B cell (primary cell): ENCODE measurements around the gene SDK2. TPM values are rescaled to one million over a fixed set of nuclear protein-coding genes. Genes with fewer than 3 reads are reported as not detected.

Source experiments
- ATAC-seq: fragments of 200-7000 bp; cut with Tn5 transposase; one replicate; pipeline ENCODE4 v1.10.0; 2021; ENCODE audit warnings: low read depth, mild to moderate bottlenecking, moderate number of reproducible peaks, moderate library complexity
- CTCF ChIA-PET: fragments of 350-600 bp; sonication (Branson Sonifier 250); formaldehyde crosslinking; loops from one replicate; lab custom pipeline; 2021; ENCODE audit warnings: antibody characterized with exemption, inconsistent platforms; lab: Charles Lee
- POLR2A ChIA-PET: fragments of 350-600 bp; sonication (Branson Sonifier 250); formaldehyde crosslinking; loops from one replicate; lab custom pipeline; 2021; ENCODE audit warnings: antibody characterized with exemption; lab: Charles Lee
- DNase-seq: peaks from one replicate; pipeline ENCODE4 v3.0.0; 2013
- H2AFZ ChIP-seq: 2 replicates; pipeline ENCODE4 v1.6.1; 2012; ENCODE audit warnings: mild to moderate bottlenecking, low read depth, low read length; ENCODE audit not compliant: insufficient read depth, poor library complexity, severe bottlenecking
- H3K27ac ChIP-seq, 2 donors: 1 replicate in 1 of 2; 2 replicates in 1 of 2; pipeline ENCODE4 v1.5.1; 2012 to 2013; ENCODE audit warnings: low read length in 2 of 2, mild to moderate bottlenecking in 2 of 2, moderate library complexity in 1 of 2
- H3K27me3 ChIP-seq, 4 experiments: fragments of 200-600 bp in 1 of 4; sonication (generic) in 1 of 4; replicated peaks in 1 of 4; 1 replicate in 2 of 4; 2 replicates in 2 of 4; pipeline versions ENCODE4 v1.6.1 to v1.7.0; 2013 to 2016; ENCODE audit warnings: low read length in 3 of 4, mild to moderate bottlenecking in 2 of 4, mixed read lengths in 1 of 4, moderate library complexity in 1 of 4; ENCODE audit not compliant: insufficient read depth in 4 of 4, control insufficient read depth in 3 of 4; ENCODE audit errors: control extremely low read depth in 1 of 4
- H3K36me3 ChIP-seq, 2 experiments: replicated peaks in 1 of 2; 1 replicate in 1 of 2; 2 replicates in 1 of 2; pipeline versions ENCODE4 v1.6.1 to v1.7.1; 2013; ENCODE audit warnings: low read length in 1 of 2; ENCODE audit not compliant: insufficient read depth in 2 of 2, control insufficient read depth in 1 of 2; ENCODE audit errors: control extremely low read depth in 1 of 2, extremely low read depth in 1 of 2
- H3K4me1 ChIP-seq, 2 donors: fragments of 200-600 bp in 1 of 2; sonication (generic) in 1 of 2; 1 replicate in 1 of 2; 2 replicates in 1 of 2; pipeline versions ENCODE4 v1.5.1 to v1.6.1; 2013 to 2017; ENCODE audit warnings: low read length in 2 of 2; ENCODE audit not compliant: control insufficient read depth in 2 of 2, insufficient read depth in 2 of 2
- H3K4me2 ChIP-seq: replicated peaks from 2 replicates; pipeline ENCODE3; 2012; ENCODE audit warnings: mild to moderate bottlenecking, low read depth, low read length; ENCODE audit not compliant: poor library complexity, severe bottlenecking
- H3K4me3 ChIP-seq, 5 experiments: fragments of 200-600 bp in 1 of 5; sonication (generic) in 1 of 5; 1 replicate in 3 of 5; 2 replicates in 2 of 5; pipeline versions ENCODE4 v1.5.1 to v1.7.0; 2011 to 2016; ENCODE audit warnings: low read length in 4 of 5, mild to moderate bottlenecking in 4 of 5, low read depth in 2 of 5, control low read depth in 1 of 5, moderate library complexity in 1 of 5; ENCODE audit not compliant: insufficient read depth in 1 of 5; ENCODE audit errors: control extremely low read depth in 1 of 5, extremely low read depth in 1 of 5
- H3K79me2 ChIP-seq: fragments of 200-600 bp; sonication (generic); one replicate; pipeline ENCODE4 v1.6.0; 2016; ENCODE audit warnings: low read length; ENCODE audit not compliant: control insufficient read depth, insufficient read depth
- H3K9ac ChIP-seq: fragments of 200-600 bp; sonication (generic); 2 replicates; pipeline ENCODE4 v1.6.1; 2017; ENCODE audit warnings: mild to moderate bottlenecking, low read length, moderate library complexity
- H3K9me3 ChIP-seq, 3 donors: one replicate each; pipeline versions ENCODE4 v1.6.1 to v1.7.1; 2013; ENCODE audit warnings: low read length in 2 of 3; ENCODE audit not compliant: control insufficient read depth in 2 of 3, insufficient read depth in 1 of 3; ENCODE audit errors: control extremely low read depth in 1 of 3
- H4K20me1 ChIP-seq: 2 replicates; pipeline ENCODE4 v1.6.0; 2012; ENCODE audit warnings: mild to moderate bottlenecking, low read length; ENCODE audit not compliant: insufficient read depth, control insufficient read depth, poor library complexity, severe bottlenecking
- H3K27ac Mint-ChIP-seq: one replicate; pipeline ENCODE4 v1.8.0; 2021; ENCODE audit warnings: mixed read lengths
- H3K27me3 Mint-ChIP-seq: one replicate; pipeline ENCODE4 v1.8.0; 2021; ENCODE audit warnings: mixed read lengths
- H3K4me1 Mint-ChIP-seq: one replicate; pipeline ENCODE4 v1.8.0; 2021; ENCODE audit warnings: mixed read lengths
- H3K4me3 Mint-ChIP-seq: one replicate; pipeline ENCODE4 v1.8.0; 2021; ENCODE audit warnings: mixed read lengths
- H3K9me3 Mint-ChIP-seq: one replicate; pipeline ENCODE4 v1.8.0; 2022; ENCODE audit warnings: mixed read lengths; ENCODE audit not compliant: insufficient read depth
- CTCF ChIP-seq: fragments of 200-600 bp; IDR thresholded peaks from one replicate; pipeline ENCODE4 v1.8.0; 2022; ENCODE audit warnings: antibody characterized with exemption, mild to moderate bottlenecking
- EZH2 ChIP-seq: IDR thresholded peaks from 2 replicates; pipeline ENCODE4 v1.6.1; 2012; ENCODE audit warnings: borderline replicate concordance, low read depth, mild to moderate bottlenecking, moderate library complexity, low read length; ENCODE audit not compliant: insufficient read depth, poor library complexity, severe bottlenecking
- WGBS: methylation state at CpG from one replicate; pipeline ENCODE4 v1.1.5; 2013; ENCODE audit warnings: missing lambda C conversion rate; ENCODE audit not compliant: insufficient coverage; 5-methylcytosine and 5-hydroxymethylcytosine counted together
- intact Hi-C: fragments of 100-400 bp; cut with micrococcal nuclease; formaldehyde crosslinking; loops from one replicate; pipeline ENCODE4 v1.10.0; 2022
- polyA plus RNA-seq: library from polyadenylated mRNA; depleted of rRNA; stranded (reverse); fragments of >200 nt; gene quantifications from 2 replicates; pipeline ENCODE4 v1.2.3, GENCODE V29; 2012
- total RNA-seq, 2 donors: library from RNA; stranded (reverse); fragments of 120-200 nt in 1 of 2; gene quantifications; 1 replicate in 1 of 2; 2 replicates in 1 of 2; pipeline versions ENCODE4 v1.2.3 to v1.2.4, GENCODE V29; 2013 to 2022

The SDK2 gene
- total and polyA plus RNA-seq, 2 donors (not counting 1 experiment from before 2014, with no cell fraction given): 3.2 to 13.0 TPM

GRCh38 chr17:73453090-73453489 lies 191.2 kb downstream of the SDK2 start:
- no peaks in the 10 kb centered on the region for H3K27me3 ChIP-seq
- DNase-seq: no peak
- intact Hi-C loops: no loop called here
- no peak for ATAC-seq
- WGBS: no CpG with 5 or more reads among the region's 1 CpG
- no peak overlapping the region for H3K4me2 ChIP-seq
- CTCF ChIA-PET: no interaction called here
- H3K4me3 Mint-ChIP-seq: no peak overlapping the region
- H3K27ac Mint-ChIP-seq: no peak overlapping the region
- no peaks in the 10 kb centered on the region for H3K79me2 ChIP-seq
- H3K4me3 ChIP-seq: no peak overlapping the region
- no peaks in the 10 kb centered on the region for H3K4me1 ChIP-seq
- H3K9ac ChIP-seq: no peak overlapping the region
- H3K4me1 Mint-ChIP-seq: no peaks in the 10 kb centered on the region
- peaks cover 3% of the 10 kb centered on the region for H3K9me3 Mint-ChIP-seq
- H3K9me3 ChIP-seq: peaks cover 0 to 12% (median 0%) of the 10 kb centered on the region in 3 donors
- POLR2A ChIA-PET: no interaction called here
- H3K36me3 ChIP-seq: peaks cover 0 to 6% of the 10 kb centered on the region in 2 experiments
- H2AFZ ChIP-seq: no peak overlapping the region
- no peaks in the 10 kb centered on the region for H4K20me1 ChIP-seq
- H3K27ac ChIP-seq: no peak overlapping the region
- H3K27me3 Mint-ChIP-seq: no peaks in the 10 kb centered on the region
- no peak for TF ChIP-seq EZH2
- TF ChIP-seq CTCF: no peak

DNA sequence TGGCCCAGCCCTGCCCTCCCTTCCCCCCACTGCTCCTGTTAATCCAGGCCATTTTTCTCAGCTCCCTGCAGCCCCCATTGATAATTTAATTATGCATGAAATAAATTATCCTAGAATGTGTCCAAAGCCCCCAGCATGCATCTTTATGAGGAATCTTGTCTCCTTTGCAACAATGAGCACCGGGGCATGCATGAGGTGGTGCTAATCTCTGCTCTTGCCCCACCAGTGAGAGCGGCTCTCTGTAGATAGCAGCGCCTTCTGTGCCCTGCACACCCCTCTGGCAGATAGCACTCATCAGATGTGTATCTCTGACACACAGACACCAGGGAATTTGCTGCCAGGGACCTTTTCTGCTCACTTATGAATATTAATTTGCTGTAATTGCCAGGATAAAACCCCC lies 192.2 kb downstream of the SDK2 start:
- Histone ChIP-seq H3K4me3 (no peak overlapping the region), H3K27me3 (no peaks in the 10 kb centered on the region), H2AFZ (no peak overlapping the region), H3K9ac (no peak overlapping the region), H3K4me1 (no peaks in the 10 kb centered on the region), H3K36me3 (peaks cover 0 to 6% of the 10 kb centered on the region in 2 experiments), H4K20me1 (no peaks in the 10 kb centered on the region), H3K27ac (no peak overlapping the region), H3K79me2 (no peaks in the 10 kb centered on the region), H3K9me3 (peaks cover 0 to 12% (median 0%) of the 10 kb centered on the region in 3 donors), H3K4me2 (no peak overlapping the region)
- no peak overlapping the region for H3K4me3 Mint-ChIP-seq
- DNase-seq: no peak
- no peak for TF ChIP-seq CTCF
- no peak for TF ChIP-seq EZH2
- POLR2A ChIA-PET: no interaction called here
- WGBS: 86% methylated on average over 3 of the region's 3 CpGs
- no peaks in the 10 kb centered on the region for H3K27me3 Mint-ChIP-seq
- CTCF ChIA-PET: no interaction called here
- H3K4me1 Mint-ChIP-seq: no peaks in the 10 kb centered on the region
- ATAC-seq: no peak
- intact Hi-C loops: no loop called here
- H3K9me3 Mint-ChIP-seq: peaks cover 3% of the 10 kb centered on the region
- H3K27ac Mint-ChIP-seq: no peak overlapping the region
